ENCODE measurements around the gene FHIP2A.

The FHIP2A gene

DNA sequence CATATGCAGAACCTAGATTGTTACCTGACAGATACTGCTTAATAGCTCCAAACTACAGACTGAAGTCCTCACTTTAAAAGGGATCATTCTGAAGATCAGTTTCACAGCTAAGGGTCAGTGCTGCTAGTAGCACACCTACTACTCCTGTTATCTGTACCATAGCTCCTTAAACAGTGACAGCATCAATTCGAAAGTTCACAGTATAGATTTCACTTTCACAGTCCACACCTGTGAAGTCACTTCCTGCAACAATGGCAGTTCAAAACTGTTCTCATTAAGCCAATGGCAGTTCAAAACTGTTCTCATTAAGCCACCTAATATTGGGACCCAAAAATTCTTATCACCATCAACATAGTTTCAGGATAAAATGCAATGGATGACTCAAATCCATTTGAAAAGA is 10.7 kb upstream of the FHIP2A start:
- H3K9me3 ChIP-seq (ENCODE audit: severe bottlenecking) = no peaks in the 10 kb centered on the region
- H3K4me3 ChIP-seq (ENCODE audit: low read depth, low read length) = no peak overlapping the region
- no peaks in the 10 kb centered on the region for H3K36me3 ChIP-seq
- no peak for TF ChIP-seq CTCF (IDR thresholded peaks at IDR 0.05; ENCODE audit: low read depth, low read length)
- H3K27ac ChIP-seq = no peak overlapping the region
- DNase-seq = no peak
- no peaks in the 10 kb centered on the region for H3K27me3 ChIP-seq (ENCODE audit: insufficient read depth, low read depth, severe bottlenecking)

DNA sequence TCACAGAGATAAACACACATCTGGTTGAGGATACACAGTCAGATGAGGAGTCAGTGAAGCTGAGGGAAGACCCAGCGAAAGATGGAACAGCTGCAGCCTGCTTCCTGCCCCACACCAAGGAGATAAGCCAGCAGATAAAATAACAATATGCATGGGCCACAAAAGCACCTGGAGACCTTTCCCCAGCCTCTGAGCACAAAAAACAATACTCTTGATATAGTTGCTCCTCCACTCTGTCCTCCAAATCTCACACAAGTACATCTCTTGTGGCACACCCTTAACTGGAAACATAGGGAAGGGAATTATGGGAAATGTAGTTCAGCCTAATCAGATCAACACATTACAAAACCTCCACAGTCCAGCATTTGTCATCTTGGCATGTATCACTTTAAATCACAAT is 9.7 kb upstream of the FHIP2A start:
- Histone ChIP-seq H3K27me3 (ENCODE audit: insufficient read depth, low read depth, severe bottlenecking) (no peaks in the 10 kb centered on the region), H3K4me3 (ENCODE audit: low read depth, low read length) (no peak overlapping the region), H3K36me3 (no peaks in the 10 kb centered on the region), H3K27ac (no peak overlapping the region), H3K9me3 (ENCODE audit: severe bottlenecking) (no peaks in the 10 kb centered on the region)
- no peak for TF ChIP-seq CTCF (IDR thresholded peaks at IDR 0.05; ENCODE audit: low read depth, low read length)
- DNase-seq = no peak

GRCh38 chr10:114815791-114816190 is 5.8 kb upstream of the FHIP2A start:
- Histone ChIP-seq H3K9me3 (ENCODE audit: severe bottlenecking) (no peaks in the 10 kb centered on the region), H3K4me3 (ENCODE audit: low read depth, low read length) (no peak overlapping the region), H3K27ac (no peak overlapping the region), H3K27me3 (ENCODE audit: insufficient read depth, low read depth, severe bottlenecking) (no peaks in the 10 kb centered on the region), H3K36me3 (no peaks in the 10 kb centered on the region)
- DNase-seq = no peak
- no peak for TF ChIP-seq CTCF (IDR thresholded peaks at IDR 0.05; ENCODE audit: low read depth, low read length)

DNA sequence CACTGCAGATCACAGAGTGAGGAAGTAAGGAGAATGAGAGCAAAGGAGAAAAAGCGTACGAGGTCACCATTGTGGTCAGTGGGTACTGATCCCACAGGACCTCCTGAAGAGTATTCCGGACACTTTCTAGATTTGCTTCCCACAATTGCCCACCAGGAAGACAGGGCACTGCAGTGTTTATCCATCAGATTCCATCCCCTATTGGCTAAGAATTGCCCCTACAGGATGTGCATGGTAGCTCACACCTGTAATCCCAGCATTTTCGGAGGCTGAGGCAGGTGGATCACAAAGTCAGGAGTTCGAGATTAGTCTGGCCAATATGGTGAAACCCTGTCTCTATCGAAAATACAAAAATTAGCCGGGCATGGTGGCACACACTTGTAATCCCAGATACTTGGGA is 5.3 kb upstream of the FHIP2A start:
- no peak for DNase-seq
- TF ChIP-seq CTCF (IDR thresholded peaks at IDR 0.05; ENCODE audit: low read depth, low read length) = no peak

DNA sequence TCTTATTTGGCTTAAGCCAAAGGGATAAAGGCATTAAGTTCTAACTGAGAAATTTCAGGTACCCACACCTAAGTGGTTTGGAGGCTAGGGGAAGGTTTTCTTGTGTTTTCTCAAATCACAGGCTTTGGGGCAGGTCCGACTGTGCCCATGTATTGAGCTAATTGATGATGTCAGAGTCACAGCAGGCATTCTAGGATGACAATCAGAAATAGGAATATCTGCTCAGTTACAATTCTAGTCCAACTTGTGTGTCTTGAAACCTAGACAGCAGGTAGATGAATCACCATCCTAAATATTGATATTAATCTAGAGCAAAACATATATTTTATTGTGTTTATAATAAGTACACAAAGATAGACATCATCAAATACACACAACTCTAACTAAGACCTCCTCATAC is 2.3 kb upstream of the FHIP2A start:
- no peak overlapping the region for H3K27ac ChIP-seq
- H3K9me3 ChIP-seq (ENCODE audit: severe bottlenecking) = no peaks in the 10 kb centered on the region
- no peak for TF ChIP-seq CTCF (IDR thresholded peaks at IDR 0.05; ENCODE audit: low read depth, low read length)
- H3K36me3 ChIP-seq = no peaks in the 10 kb centered on the region
- no peaks in the 10 kb centered on the region for H3K27me3 ChIP-seq (ENCODE audit: insufficient read depth, low read depth, severe bottlenecking)
- no peak for DNase-seq
- no peak overlapping the region for H3K4me3 ChIP-seq (ENCODE audit: low read depth, low read length)

More for the DNA sequence above, 5.3 kb upstream of the FHIP2A start:
- no peak overlapping the region for H3K27ac ChIP-seq
- H3K4me3 ChIP-seq (ENCODE audit: low read depth, low read length) = no peak overlapping the region
- no peaks in the 10 kb centered on the region for H3K9me3 ChIP-seq (ENCODE audit: severe bottlenecking)
- no peaks in the 10 kb centered on the region for H3K27me3 ChIP-seq (ENCODE audit: insufficient read depth, low read depth, severe bottlenecking)
- H3K36me3 ChIP-seq = no peaks in the 10 kb centered on the region

GRCh38 chr10:114821915-114822443 is 399 bp downstream of the FHIP2A start:
- DNase-seq = no peak
- no peaks in the 10 kb centered on the region for H3K9me3 ChIP-seq (ENCODE audit: severe bottlenecking)
- H3K36me3 ChIP-seq = peaks cover 3% of the 10 kb centered on the region
- TF ChIP-seq CTCF (IDR thresholded peaks at IDR 0.05; ENCODE audit: low read depth, low read length) = no peak
- peak overlapping the region; percentile 83 for H3K4me3 ChIP-seq (ENCODE audit: low read depth, low read length)
- no peaks in the 10 kb centered on the region for H3K27me3 ChIP-seq (ENCODE audit: insufficient read depth, low read depth, severe bottlenecking)
- peak overlapping the region; percentile 79 for H3K27ac ChIP-seq
